Measurements from ENCODE around the gene CAPN8.
"Not testable (repeated sequence)": the region's sequence is repeated elsewhere in the genome, so short reads cannot be mapped to it uniquely, and the experiment has no call there.

The CAPN8 gene

DNA sequence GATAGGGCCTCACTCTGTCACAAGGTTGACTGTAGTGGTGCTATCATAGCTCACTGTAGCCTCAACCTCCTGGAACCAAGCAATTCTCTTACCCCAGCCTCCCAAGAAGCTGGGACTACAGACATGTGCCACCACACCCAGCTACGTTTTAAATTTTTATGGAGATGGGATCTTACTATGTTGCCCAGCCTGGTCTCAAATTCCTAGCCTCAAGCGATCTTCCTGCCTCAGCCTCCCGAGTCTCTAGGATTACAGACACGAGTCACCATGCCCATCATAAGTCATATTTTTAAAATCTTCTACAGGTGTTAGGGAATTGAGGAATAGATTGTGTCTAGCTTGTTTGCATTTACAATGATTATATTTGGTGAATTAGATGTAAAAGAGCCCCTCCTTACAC lies 145.3 kb downstream of the CAPN8 start:
- Mint-ChIP-seq H3K27ac (no peak overlapping the region), H3K27me3 (no peaks in the 10 kb centered on the region), H3K9me3 (no peaks in the 10 kb centered on the region), H3K4me3 (no peak overlapping the region), H3K36me3 (ENCODE audit: low read depth) (no peaks in the 10 kb centered on the region), H3K4me1 (peaks cover 15% of the 10 kb centered on the region)
- DNase-seq, result no peak
- no peak for ATAC-seq

- no peaks in the 10 kb centered on the region for H3K9me3 Mint-ChIP-seq
- H3K36me3 Mint-ChIP-seq (ENCODE audit: low read depth), result no peaks in the 10 kb centered on the region
- peaks cover 26% of the 10 kb centered on the region for H3K4me1 Mint-ChIP-seq
- H3K4me3 Mint-ChIP-seq, result no peak overlapping the region
- DNase-seq, result no peak
- no peak overlapping the region for H3K27ac Mint-ChIP-seq
- ATAC-seq, result no peak
- no peaks in the 10 kb centered on the region for H3K27me3 Mint-ChIP-seq
These were observed 146.4 kb downstream of the CAPN8 start for GRCh38 chr1:223519116-223519515.

GRCh38 chr1:223518553-223518952 lies 146.9 kb downstream of the CAPN8 start:
- not testable (repeated sequence) for ATAC-seq; DNase-seq; H3K9me3 Mint-ChIP-seq; H3K27me3 Mint-ChIP-seq; H3K4me3 Mint-ChIP-seq; H3K36me3 Mint-ChIP-seq (ENCODE audit: low read depth); H3K27ac Mint-ChIP-seq
- H3K4me1 Mint-ChIP-seq, result peaks cover 26% of the 10 kb centered on the region

DNA sequence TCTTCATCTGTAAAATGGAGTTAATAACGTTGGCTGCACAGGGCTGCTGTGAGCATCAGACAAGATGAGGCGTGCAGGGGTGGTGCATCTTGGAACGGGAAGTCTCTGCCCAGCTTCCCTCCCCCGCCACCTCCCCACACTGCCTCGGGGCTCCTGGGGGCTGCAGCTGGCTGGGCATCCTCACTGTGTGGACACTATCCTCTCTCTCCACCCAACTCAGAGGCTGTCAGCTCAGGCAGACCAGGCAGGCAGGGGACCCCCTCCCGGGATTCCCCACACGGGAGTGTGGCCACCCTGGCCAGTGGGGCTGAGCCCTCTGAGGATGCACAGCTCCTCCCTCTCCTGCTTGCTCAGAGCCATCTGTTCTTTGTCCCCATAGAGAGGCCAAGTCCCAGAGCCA lies 149.6 kb downstream of the CAPN8 start:
- Mint-ChIP-seq H3K4me1 (peaks cover 26% of the 10 kb centered on the region), H3K36me3 (ENCODE audit: low read depth) (no peaks in the 10 kb centered on the region), H3K27me3 (no peaks in the 10 kb centered on the region), H3K27ac (peak overlapping the region; percentile 42), H3K4me3 (no peak overlapping the region), H3K9me3 (no peaks in the 10 kb centered on the region)
- ATAC-seq (peak; percentile 22), DNase-seq (no peak)

- H3K4me3 Mint-ChIP-seq, result no peak overlapping the region
- DNase-seq (no peak), ATAC-seq (peak; percentile 78)
These were observed 150.1 kb downstream of the CAPN8 start for GRCh38 chr1:223515421-223515820.

DNA sequence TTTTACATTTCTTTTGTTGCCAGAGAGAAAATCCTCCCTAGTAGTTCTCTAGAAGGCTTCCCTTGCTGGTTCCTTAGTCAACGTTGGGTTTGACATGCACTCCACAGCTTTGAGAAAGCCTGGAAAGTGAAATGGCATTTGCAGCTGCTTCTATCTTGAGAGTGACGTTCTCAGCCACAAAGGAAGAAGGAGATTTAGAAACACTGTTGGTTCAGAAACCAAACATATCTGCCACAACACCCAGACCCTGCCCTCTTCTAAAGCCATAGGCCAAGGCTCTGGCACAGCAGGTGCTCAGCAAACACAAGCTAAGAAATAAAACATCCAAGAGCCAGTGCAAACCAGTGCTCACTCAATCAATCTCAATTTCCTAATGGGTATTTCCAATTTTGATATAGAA lies 150.9 kb downstream of the CAPN8 start:
- ATAC-seq (no peak), DNase-seq (no peak)
- Mint-ChIP-seq H3K36me3 (ENCODE audit: low read depth) (no peaks in the 10 kb centered on the region), H3K27ac (no peak overlapping the region), H3K27me3 (no peaks in the 10 kb centered on the region), H3K4me3 (no peak overlapping the region), H3K9me3 (peaks cover 7% of the 10 kb centered on the region), H3K4me1 (peaks cover 26% of the 10 kb centered on the region)

More at GRCh38 chr1:223515421-223515820, 150.1 kb downstream of the CAPN8 start:
- H3K9me3 Mint-ChIP-seq, result peaks cover 3% of the 10 kb centered on the region
- H3K27me3 Mint-ChIP-seq, result no peaks in the 10 kb centered on the region
- H3K4me1 Mint-ChIP-seq, result peaks cover 26% of the 10 kb centered on the region
- no peaks in the 10 kb centered on the region for H3K36me3 Mint-ChIP-seq (ENCODE audit: low read depth)
- H3K27ac Mint-ChIP-seq, result peak overlapping the region; percentile 42

- DNase-seq (no peak), ATAC-seq (no peak)
- H3K4me3 Mint-ChIP-seq, result no peak overlapping the region
- H3K36me3 Mint-ChIP-seq (ENCODE audit: low read depth), result no peaks in the 10 kb centered on the region
- H3K9me3 Mint-ChIP-seq, result peaks cover 7% of the 10 kb centered on the region
- no peaks in the 10 kb centered on the region for H3K27me3 Mint-ChIP-seq
- H3K27ac Mint-ChIP-seq, result no peak overlapping the region
- peaks cover 26% of the 10 kb centered on the region for H3K4me1 Mint-ChIP-seq
These were observed 152.2 kb downstream of the CAPN8 start for GRCh38 chr1:223513309-223513708.

DNA sequence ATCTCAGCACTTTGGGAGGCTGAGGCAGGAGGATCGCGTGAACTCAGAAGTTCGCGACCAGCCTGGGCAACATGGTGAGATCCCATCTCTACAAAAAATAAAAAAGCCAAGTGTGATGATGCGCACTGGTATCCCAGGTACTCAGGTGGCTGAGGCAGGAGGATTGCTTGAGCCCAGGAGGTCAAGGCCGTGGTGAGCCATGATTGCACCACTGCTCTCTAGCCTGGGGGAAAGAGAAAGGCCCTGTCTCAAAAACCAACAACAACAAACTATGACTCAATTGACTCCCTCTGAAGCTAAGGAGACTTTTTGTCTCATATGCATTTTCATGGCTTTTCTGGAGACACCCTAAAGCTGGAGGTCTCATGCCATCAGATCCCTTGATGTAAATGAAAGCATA lies 153.4 kb downstream of the CAPN8 start:
- Mint-ChIP-seq H3K27me3 (no peaks in the 10 kb centered on the region), H3K36me3 (ENCODE audit: low read depth) (no peaks in the 10 kb centered on the region), H3K4me1 (peaks cover 26% of the 10 kb centered on the region), H3K4me3 (no peak overlapping the region), H3K9me3 (peaks cover 7% of the 10 kb centered on the region), H3K27ac (no peak overlapping the region)
- no peak for ATAC-seq
- DNase-seq, result no peak

DNA sequence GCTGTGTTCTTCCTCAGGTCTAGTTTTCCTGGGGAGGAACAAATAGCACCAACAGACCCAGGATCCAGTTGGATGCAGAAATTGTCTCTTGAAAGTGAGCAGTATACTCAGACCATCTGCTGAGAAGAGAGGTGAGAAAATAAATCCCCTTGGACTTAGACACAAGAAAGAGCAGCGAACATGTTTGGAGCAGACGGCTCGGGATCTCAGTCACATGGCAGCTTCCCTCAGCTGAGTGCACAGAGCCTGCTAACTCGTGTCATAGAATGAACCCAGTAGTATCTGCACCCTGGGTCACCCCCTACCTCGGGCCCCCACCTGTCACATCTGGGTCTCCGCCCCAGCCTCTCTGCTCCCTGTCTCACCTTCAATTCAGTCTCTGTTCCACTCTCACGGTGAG lies 156.7 kb downstream of the CAPN8 start:
- Mint-ChIP-seq H3K9me3 (peaks cover 7% of the 10 kb centered on the region), H3K27ac (no peak overlapping the region), H3K4me3 (no peak overlapping the region), H3K27me3 (no peaks in the 10 kb centered on the region), H3K36me3 (ENCODE audit: low read depth) (no peaks in the 10 kb centered on the region), H3K4me1 (no peaks in the 10 kb centered on the region)
- ATAC-seq (no peak), DNase-seq (no peak)

GRCh38 chr1:223504741-223505140 lies 160.8 kb downstream of the CAPN8 start:
- DNase-seq, result no peak
- H3K27ac Mint-ChIP-seq, result no peak overlapping the region
- no peaks in the 10 kb centered on the region for H3K9me3 Mint-ChIP-seq
- peaks cover 18% of the 10 kb centered on the region for H3K4me1 Mint-ChIP-seq
- no peaks in the 10 kb centered on the region for H3K27me3 Mint-ChIP-seq
- H3K36me3 Mint-ChIP-seq (ENCODE audit: low read depth), result no peaks in the 10 kb centered on the region
- H3K4me3 Mint-ChIP-seq, result no peak overlapping the region
- no peak for ATAC-seq

GRCh38 chr1:223503348-223503747 lies 162.2 kb downstream of the CAPN8 start:
- H3K4me3 Mint-ChIP-seq, result no peak overlapping the region
- peaks cover 21% of the 10 kb centered on the region for H3K4me1 Mint-ChIP-seq
- no peak for ATAC-seq
- H3K27me3 Mint-ChIP-seq, result no peaks in the 10 kb centered on the region
- no peaks in the 10 kb centered on the region for H3K9me3 Mint-ChIP-seq
- H3K27ac Mint-ChIP-seq, result peak overlapping the region; percentile 27
- H3K36me3 Mint-ChIP-seq (ENCODE audit: low read depth), result no peaks in the 10 kb centered on the region
- DNase-seq, result no peak

DNA sequence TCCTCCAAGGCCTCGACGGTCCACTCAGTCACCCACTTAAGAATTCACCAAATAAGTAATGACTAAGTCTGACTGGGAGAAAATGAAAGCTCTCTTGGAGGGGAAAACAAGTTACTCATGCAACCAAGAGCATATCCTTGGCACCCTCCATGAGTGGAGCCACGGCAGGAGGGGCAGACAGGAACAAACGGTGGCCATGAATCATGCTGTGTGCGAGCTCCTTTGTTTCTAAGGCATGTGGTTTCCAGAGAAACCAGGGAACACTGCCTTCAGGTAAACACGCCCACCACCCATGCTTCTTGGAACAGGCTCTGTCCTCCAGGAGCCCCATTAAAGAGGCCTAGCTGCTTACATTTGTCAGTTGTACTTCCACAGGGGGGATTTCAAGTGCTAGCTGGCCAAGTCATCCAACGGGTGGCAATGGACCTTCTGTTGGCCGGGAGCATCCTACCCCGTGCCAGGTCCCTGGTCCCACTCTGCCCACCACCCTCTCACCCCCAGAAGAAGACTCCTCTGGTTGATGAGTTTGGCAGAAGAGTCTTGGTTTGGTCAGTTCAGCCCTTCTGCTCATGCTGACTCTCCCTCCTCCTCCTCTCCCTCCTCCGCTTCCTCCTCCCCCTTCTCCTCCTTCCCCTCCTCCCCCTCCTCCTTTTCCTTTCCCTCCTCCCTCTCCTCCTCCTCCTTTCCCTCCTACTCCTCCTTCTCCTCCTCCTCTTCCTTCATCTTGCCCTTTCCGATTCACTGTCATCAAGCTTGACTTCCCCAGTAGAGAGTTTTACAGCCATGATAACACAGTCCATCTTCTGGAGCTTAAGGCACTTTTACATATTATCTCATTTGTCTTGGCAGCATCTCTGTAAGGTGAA lies 164.7 kb downstream of the CAPN8 start:
- Mint-ChIP-seq H3K36me3 (ENCODE audit: low read depth) (no peaks in the 10 kb centered on the region), H3K4me3 (no peak overlapping the region), H3K27ac (no peak overlapping the region), H3K4me1 (peaks cover 21% of the 10 kb centered on the region), H3K9me3 (no peaks in the 10 kb centered on the region), H3K27me3 (no peaks in the 10 kb centered on the region)
- DNase-seq (peak; percentile 11), ATAC-seq (peak; percentile 76)

DNA sequence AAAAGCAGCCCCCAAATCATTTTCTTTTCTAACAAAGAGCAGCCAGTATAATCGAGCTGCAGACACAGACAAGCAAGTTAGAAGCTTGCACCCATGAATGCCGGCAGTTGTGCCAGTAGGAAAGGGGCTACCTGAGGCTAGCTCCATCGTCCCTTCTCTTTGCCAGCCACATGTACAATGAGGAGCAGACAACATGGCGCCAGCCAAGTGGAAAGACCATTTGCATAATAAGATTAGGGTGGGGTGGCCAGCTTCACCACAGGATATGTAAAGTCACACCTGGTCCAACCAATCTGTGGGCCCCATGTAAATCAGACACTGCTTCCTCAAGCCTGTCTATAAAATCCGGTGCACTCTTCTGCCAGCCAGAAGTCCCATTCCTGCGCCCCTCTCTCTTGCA lies 168.6 kb downstream of the CAPN8 start:
- ATAC-seq, result no peak
- Mint-ChIP-seq H3K36me3 (ENCODE audit: low read depth) (no peaks in the 10 kb centered on the region), H3K27me3 (no peaks in the 10 kb centered on the region), H3K27ac (no peak overlapping the region), H3K4me1 (peaks cover 11% of the 10 kb centered on the region), H3K4me3 (no peak overlapping the region), H3K9me3 (no peaks in the 10 kb centered on the region)
- no peak for DNase-seq

DNA sequence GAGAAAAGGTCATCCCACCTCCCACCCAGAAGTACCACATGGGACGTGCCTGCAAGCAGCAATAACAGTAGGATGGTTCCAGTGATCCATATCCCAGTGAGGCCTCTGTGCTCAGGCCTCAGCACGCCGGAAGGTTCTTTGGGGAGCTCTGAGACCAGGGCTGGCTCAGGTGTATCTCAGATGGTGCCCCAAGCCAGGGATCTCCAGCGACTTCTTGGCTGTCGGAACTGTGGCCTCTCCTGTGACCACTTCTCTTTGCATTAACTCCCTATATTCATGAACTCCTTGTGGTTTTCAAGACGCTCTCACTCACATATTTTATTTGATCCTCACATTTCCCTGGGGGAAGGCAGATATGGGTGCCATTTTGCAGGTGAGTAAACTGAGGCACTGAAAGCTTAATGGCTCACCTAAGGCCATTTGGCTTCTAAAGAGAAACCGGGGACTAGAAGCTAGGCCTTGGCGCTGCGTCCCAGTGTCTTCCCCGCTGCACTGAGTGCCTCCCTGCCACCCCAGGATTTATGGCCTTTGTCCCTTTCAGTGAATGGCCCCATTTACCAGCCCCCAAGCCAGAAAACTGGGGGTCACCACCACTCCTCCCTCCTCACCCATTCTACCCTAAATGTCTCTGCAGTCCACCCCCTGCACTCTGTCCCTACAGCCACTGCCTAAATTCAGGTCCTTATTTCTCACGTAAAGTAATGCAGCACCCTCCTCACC lies 170.4 kb downstream of the CAPN8 start:
- H3K36me3 Mint-ChIP-seq (ENCODE audit: low read depth), result no peaks in the 10 kb centered on the region
- H3K4me3 Mint-ChIP-seq, result no peak overlapping the region
- ATAC-seq (no peak), DNase-seq (no peak)
- peaks cover 4% of the 10 kb centered on the region for H3K4me1 Mint-ChIP-seq
- H3K27ac Mint-ChIP-seq, result no peak overlapping the region
- no peaks in the 10 kb centered on the region for H3K9me3 Mint-ChIP-seq
- no peaks in the 10 kb centered on the region for H3K27me3 Mint-ChIP-seq

GRCh38 chr1:223492044-223492443 lies 173.5 kb downstream of the CAPN8 start:
- H3K27ac Mint-ChIP-seq, result no peak overlapping the region
- no peaks in the 10 kb centered on the region for H3K36me3 Mint-ChIP-seq (ENCODE audit: low read depth)
- no peaks in the 10 kb centered on the region for H3K9me3 Mint-ChIP-seq
- no peaks in the 10 kb centered on the region for H3K4me1 Mint-ChIP-seq
- H3K4me3 Mint-ChIP-seq, result no peak overlapping the region
- H3K27me3 Mint-ChIP-seq, result no peaks in the 10 kb centered on the region
- ATAC-seq, result no peak
- DNase-seq, result no peak
